NCI-H774 (cell line): Measurements from ENCODE around the gene RPS14.
"Not testable (repeated sequence)": the region's sequence is repeated elsewhere in the genome, so short reads cannot be mapped to it uniquely, and the experiment has no call there.

Experiments
- DNase-seq: peaks from one replicate; lab custom pipeline; 2025; lab: John Stamatoyannopoulos, UW

RPS14 gene

DNA sequence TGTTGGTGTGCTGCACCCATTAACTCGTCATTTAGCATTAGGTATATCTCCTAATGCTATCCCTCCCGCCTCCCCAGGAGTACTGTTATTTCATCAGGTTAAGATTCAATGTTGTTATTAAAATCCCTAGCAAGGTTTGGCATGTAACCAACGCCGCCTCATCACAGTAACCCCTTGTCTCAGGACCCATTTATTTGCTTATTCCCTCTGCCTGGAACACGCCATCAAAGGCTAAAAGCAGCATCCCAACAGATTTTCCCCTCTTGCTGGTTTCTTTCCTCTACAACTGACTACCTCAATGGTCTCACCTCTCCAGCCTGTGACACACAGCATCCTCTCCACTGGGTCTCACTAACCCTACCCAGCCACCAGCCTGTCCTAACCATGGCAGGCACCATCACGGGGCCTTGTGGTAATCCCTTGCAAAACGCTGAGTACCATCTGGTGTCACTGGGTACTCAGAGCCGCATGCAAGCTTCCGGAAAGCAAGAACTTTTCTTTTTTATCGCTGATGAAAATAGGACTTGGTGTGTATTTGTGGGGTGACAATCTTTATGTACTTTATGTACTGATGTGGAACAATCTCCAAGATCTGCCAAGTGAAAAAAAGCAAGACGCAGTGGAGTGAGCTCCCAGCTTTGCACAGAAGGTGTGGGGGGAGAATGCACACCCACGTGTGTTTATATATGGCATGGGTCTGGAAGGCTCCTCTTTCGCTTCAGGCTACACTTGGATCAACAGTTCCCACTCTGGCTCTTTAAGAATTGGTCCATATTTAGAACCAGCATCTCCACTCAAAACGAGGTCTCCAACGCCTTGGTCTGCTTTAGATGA, 6.1 kb downstream of the RPS14 start:
- no peak for DNase-seq

DNA sequence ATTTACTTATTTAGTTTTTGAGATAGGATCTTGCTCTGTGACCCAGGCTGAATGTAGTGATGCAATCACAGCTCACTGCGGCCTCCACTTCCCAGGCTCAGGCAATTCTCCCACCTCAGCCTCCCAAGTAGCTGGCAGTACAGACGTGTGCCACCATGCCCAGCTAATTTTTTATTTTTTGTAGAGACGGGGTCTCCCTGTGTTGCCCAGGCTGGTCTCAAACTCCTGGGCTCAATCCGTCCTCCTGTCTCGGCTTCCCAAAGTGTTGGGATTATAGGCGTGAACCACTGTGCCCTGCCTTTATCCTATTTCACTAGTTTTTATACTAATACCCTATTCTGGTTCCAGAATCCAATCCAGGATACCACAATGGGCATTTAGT, 6.8 kb downstream of the RPS14 start:
- DNase-seq: no peak

GRCh38 chr5:150441813-150442698, 7.5 kb downstream of the RPS14 start:
- DNase-seq: no peak

- DNase-seq: no peak
Measured at GRCh38 chr5:150440948-150441812, 8.4 kb downstream of the RPS14 start.

- DNase-seq: no peak
Measured at GRCh38 chr5:150438873-150439546, 10.5 kb downstream of the RPS14 start.

DNA sequence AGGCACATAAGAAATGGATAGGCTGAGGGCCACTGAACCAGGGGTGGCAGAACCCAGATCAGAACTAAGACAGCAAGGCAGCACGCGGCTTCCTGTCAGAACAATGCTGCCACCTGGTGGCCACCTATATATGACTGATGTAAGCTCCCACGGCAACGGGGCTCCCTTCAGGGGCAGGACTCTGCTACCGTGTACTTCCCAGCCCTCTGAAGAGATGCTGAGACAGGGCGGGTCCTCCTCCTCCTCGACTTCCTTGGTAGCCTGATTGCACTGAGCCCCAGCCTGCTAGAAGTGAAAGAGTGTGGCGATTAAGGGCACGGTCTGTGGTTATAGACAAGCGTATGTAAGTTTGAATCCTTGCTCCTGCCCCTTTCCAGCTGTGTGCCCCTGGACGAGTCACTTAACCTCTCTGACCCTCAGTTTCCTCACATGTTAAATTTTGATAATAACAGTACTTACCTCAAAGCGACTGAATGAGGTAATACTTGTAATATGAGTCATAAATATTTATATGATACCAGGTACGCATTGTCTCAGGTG, 13.3 kb downstream of the RPS14 start:
- DNase-seq: peak; percentile 68

- no peak for DNase-seq
Measured at GRCh38 chr5:150434464-150434863, 15.1 kb downstream of the RPS14 start.

- DNase-seq: no peak
Measured at GRCh38 chr5:150431574-150431973, 18.0 kb downstream of the RPS14 start.

DNA sequence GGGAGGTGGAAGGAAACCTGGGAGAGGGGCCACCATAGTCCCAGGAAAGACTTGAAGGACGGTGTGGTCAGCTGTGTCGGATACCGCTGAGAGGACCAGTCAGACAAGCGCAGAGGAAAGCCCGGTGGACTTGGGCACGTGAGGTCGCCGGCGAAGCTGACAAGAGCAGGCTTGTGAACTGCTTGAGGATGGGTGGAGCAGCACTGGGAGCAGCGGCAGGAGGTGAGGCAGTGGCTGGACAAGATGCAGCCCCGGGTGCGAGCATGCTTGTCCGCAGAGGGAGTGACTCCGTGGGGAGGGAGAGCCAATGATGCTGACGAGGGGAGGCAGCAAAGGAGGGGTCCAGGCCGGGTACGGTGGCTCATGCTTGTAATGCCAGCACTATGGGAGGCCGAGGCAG, 18.5 kb downstream of the RPS14 start:
- DNase-seq: no peak

DNA sequence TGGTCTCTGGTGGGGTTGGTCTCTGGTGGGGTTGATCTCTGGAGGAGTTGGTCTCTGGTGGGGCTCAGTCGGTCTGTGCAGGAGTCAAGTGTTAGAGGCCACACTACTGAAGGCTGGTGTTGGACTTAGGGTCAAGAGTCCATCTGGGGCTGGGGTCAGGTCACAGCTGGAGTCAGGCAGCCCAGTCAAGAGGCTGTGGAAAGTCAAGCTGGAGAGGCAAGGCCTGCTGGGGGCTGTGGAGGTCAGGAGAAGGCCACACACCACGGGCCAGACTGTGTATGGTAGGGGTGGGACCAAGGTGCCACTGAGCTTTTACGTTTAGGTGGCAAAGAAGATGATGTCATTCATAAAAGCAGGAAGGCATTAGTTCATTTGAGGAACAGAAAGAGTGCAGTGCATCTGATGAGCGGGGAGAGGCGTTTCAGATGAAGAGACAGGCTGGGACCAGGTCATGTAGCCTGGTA, 20.1 kb downstream of the RPS14 start:
- no peak for DNase-seq

DNA sequence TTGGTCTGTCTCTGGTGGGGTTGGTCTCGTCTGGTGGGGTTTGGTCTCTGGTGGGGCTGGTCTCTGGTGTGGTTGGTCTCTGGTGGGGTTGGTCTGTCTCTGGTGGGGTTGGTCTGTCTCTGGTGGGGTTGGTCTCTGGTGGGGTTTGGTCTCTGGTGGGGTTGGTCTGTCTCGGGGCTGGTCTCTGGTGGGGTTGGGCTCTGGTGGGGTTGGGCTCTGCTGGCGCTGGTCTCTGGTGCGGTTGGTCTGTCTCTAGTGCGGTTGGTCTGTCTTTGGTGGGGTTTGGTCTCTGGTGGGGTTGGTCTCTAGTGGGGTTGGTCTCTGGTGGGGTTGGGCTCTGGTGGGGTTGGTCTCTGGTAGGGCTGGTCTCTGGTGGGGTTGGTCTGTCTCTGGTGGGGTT, 20.6 kb downstream of the RPS14 start:
- DNase-seq: no peak

DNA sequence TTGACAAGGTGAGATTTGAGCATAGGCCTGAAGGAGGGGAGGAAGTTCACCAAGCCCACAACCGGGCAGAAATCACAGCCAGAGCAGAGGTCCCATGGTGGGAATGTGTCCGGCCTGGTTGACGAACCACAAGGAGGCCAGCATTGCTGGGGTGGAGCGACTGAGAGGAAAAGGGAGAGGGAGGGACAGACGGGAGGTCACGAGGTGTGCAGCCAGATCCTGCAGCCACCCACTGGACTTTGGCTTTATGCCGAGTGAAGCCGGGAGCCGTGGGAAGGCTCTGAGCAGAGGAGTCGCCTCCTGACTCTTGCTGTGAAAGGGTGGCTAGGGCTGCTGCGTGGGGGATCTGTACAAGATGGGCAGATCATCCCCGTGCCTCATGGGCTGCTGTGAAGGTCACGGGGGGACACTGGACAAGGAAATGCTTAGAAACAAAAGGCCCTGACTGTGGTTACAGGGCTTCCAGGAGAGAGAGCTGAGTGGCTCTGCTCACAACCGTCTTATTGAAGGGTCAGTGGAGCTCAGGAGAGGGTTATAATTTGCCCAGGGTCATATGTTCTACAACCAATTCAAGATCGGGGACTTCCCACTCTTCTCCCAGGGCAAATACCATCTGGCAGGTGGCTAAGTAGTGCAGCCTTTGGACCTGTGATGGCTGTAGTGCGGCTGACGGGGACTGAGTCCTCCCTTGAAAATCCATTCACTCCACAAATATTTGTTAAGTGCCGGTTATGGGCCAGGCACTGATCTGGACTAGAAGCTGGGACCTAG, 21.2 kb downstream of the RPS14 start:
- no peak for DNase-seq

- not testable (repeated sequence) for DNase-seq
Measured at GRCh38 chr5:150426165-150426564, 23.4 kb downstream of the RPS14 start.

- no peak for DNase-seq
Measured at GRCh38 chr5:150422758-150423157, 26.8 kb downstream of the RPS14 start.

GRCh38 chr5:150422075-150422474, 27.5 kb downstream of the RPS14 start:
- DNase-seq: no peak

DNA sequence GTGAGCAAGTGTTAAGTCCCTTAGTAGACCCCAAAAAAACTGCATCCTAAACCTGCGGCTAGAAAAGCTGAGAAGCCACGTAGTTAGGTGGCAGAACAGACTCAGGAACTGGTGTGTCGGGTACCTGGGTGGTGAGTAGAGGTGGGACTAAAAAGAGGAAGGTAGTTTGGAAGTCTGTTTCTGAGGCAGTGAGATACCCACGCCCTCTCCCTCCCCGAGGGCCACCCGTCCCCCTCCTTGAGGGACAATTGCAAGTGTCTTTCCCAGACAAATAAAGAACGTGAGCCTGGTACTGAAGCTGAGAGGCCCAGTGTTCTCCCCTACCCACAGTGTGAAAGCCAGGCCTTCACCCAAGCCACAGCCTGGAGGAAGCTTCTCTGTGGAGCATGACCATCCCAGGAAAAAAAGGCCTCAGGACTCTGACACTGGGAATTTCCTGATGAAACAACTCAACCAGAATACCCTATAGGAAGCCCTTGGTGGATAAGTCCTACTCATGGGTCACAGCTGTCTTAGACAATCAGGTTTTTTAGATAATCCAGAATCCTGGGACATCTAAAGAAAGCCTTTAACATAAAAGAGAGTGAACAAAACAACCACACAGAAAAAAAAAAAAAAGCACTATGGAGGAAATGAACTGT, 29.8 kb downstream of the RPS14 start:
- DNase-seq: no peak

DNA sequence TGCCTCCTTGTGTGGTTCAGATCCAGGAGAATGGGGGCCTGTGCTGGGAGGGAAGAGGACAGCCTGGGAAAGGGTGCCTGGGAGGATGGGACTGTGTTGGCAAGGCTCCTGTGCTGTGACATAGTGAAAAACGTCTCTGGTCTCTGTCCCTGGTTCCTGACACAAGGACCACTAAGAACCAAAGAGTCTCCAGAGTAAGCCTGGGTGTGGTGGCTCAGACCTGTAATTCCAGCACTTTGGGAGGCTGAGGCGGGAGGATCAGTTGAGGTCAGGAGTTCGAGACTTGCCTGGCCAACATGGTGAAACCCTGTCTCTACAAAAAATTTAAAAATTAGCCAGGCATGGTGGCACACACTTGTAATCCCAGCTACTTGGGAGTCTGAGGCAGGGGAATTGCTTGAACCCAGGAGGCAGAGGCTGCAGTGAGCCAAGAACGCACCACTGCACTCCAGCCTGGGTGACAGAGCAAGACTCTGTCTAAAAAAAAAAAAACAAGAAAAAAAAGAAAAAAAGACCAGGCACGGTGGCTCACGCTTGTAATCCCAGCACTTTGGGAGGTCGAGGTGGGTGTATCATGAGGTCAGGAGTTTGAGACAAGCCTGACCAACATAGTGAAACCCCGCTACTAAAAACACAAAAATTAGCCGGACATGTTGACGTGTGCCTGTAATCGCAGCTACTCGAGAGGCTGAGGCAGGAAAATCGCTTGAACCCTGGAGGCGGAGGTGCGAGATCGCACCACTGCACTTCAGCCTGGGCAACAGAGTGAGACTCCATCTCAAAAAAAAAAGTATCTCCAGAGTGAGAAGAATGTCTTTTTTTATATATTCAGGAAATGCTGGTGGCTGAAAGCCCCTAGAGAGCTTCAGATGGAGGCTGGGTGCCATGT, 35.4 kb downstream of the RPS14 start:
- not testable (repeated sequence) for DNase-seq

- DNase-seq: no peak
Measured at GRCh38 chr5:150413176-150413901, 36.2 kb downstream of the RPS14 start.
